ACHN (cell line): ENCODE measurements around the gene FARP1.

ENCODE experiments used
- DNase-seq: peaks from one replicate; pipeline ENCODE4 v3.0.0-alpha.2; 2015
- in situ Hi-C: cut with HindIII; loops from 2 replicates; pipeline ENCODE4 v1.10.0; 2017; ENCODE audit warnings: low sequenced_read_pairs, low pct_ligation_motif_present, low pct_unique_long_range_greater_than_20kb

FARP1 gene

DNA sequence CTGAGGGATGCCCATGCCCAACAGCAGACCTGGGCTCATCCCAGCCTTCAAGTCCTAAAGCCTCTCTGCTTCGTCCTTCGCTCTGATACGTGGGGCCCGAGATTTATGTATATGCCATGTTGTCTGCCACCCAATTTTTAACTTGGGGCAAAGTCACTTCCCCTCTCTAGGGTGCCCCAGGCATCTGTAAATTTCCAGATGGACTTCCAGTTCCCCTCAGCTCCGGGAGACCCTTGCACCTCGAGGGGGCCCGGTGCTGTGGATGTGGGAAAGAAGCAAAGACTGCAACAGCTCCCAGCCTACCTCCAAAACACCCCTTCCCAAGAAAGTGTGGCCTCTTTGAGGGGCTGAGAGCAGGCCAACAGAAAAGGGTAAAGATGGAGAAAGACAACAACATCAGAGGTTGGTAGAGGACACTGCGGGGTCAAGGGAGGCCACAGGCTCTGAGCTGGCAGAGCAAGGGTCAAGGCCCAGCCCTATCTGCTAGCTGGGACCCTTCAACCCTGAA is 336.7 kb downstream of the FARP1 start:
- no peak for DNase-seq
- in situ Hi-C loops = no loop called here

GRCh38 chr13:98480915-98481877 is 338.3 kb downstream of the FARP1 start:
- in situ Hi-C loops = no loop called here
- no peak for DNase-seq

DNA sequence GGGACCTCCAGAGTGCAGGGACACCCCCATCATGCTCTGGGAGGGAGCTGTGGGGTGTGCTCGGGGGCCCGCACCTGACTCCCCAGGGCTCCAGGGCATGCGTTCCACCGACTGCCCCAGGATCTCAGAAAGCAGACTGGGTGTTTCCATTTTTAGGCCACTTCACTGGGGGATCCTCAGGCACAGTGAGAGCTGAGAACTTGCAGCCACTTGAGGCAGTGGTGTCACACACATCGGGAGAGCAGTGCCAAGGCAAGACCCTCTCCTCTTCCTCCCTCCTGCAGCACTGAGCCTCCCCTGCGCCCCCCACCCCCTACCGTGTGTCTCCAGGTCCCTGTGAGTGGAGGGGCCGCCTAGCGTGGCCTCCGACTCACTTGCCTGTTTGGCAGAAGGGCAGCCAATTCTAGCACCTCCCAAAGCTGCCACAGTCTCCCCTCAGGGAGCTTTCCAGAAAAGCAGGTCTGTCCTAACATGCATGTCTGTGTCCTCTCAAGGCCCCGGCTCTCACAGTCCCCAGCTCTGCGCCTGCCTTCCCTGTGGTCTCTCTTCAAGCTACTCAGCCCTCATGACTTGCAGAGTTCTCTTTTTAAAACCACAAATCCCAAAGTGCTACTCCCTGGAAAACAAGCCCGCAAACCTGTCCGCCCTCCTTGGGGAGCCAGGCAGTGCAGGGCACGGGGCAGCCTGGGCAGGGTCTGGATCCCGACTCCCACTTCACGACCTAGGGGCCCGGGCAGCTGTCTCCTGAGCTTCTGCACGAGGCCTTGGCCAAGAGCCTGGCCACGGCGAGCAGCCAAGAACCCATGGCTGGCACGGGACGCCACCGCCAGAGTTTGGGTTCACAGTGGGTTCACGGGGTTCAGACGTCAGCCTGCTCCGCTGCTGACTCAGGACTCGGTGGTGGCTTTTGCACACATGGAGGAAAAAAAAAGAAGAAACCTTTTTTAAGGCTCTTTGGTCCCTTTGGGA is 339.9 kb downstream of the FARP1 start:
- DNase-seq = no peak
- in situ Hi-C loops = no loop called here

GRCh38 chr13:98483601-98484288 is 340.9 kb downstream of the FARP1 start:
- in situ Hi-C loops = no loop called here
- DNase-seq = no peak

- peak; percentile 95 for DNase-seq
- in situ Hi-C loops = no loop called here
Measured at GRCh38 chr13:98484289-98485219, 341.7 kb downstream of the FARP1 start.

GRCh38 chr13:98485561-98485960 is 342.7 kb downstream of the FARP1 start:
- no peak for DNase-seq
- in situ Hi-C loops = no loop called here

- no peak for DNase-seq
- in situ Hi-C loops = no loop called here
Measured at GRCh38 chr13:98486412-98486811, 343.5 kb downstream of the FARP1 start.

- in situ Hi-C loops = no loop called here
- no peak for DNase-seq
Measured at GRCh38 chr13:98487016-98487415, 344.1 kb downstream of the FARP1 start.

- in situ Hi-C loops = no loop called here
- no peak for DNase-seq
Measured at GRCh38 chr13:98487522-98487921, 344.6 kb downstream of the FARP1 start.

DNA sequence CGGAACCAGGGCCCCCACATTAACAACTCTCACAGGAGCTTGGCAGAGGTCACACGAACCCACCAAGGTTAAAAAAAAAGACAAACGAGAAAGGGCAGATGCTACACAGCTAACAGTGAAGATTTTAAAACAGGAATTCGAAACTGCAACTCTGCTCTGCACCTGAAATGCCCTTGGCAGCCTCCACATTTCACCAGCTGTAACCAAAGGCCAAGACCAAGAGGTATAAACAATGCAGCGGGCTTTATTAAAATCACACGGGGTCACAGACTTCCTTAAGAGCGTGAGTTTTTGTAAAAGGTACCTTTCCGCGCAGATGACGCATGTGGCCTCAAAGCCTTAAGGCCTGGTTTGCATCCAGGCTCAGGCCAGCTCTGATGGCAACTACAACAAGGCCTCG is 345.8 kb downstream of the FARP1 start:
- in situ Hi-C loops = no loop called here
- DNase-seq = no peak

DNA sequence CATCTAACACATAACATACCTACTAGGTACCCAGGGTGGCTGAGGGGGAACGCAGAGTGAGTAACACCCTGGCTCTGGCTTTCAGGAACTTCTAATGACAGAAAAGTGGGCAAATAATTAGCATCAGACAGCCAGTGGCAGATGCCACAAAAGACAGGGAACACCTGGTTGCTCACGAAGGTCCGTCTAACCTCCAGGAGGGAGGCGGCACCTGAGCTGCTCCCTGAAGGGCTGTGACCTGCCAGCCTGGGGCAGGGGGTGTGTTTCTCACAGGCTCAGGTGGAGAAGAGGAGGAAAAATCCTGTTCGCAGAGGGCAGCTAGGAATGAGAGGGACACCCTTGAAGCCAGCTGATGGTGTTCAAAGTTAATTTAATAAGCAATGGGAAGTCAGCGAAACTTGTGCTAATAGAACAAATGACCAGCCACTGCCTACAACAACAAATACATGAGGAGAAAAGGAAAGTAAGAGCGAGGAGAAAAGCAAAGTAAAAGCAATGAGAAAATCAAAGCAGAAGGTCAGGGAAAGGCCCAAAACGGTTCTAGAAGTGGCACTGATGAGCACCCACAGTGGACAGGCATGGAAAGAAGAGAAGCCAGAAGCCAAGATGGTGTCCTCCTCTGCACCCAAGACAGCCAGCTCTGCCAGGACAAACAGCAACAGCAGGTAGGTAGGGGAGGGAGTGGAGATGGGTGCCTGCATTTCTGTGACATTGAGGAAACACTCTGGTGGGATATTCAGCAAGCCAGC is 346.7 kb downstream of the FARP1 start:
- no peak for DNase-seq
- in situ Hi-C loops = no loop called here

DNA sequence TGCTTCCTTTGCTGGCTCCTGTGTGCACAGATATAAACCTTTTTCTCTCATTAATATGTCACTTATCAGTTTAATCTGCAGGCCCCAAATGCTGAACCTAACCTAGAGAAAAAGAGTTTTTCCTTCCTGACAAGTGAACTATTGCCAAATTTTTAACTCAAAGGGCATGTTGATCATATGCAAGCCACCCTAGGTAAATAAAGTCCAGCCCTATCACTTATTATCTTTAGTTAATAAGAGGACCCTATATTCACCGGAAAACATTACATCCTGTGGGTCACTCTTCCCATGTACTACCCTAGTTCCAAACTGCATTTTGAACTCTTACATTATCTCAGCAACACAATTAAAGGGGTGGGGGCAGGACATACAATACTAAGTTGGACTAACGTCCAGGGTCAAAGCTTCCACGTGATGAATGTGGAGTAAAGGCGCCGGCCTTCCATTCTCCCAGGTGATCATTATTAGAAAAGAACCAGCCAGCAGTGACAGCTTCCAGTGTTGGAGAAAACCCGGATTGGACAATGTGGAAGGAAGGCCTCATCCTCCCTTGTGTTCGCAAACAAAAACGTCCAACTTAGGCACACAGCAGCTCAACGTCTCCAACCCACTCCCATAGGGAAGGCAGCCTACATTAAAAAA is 347.4 kb downstream of the FARP1 start:
- in situ Hi-C loops = no loop called here
- no peak for DNase-seq

DNA sequence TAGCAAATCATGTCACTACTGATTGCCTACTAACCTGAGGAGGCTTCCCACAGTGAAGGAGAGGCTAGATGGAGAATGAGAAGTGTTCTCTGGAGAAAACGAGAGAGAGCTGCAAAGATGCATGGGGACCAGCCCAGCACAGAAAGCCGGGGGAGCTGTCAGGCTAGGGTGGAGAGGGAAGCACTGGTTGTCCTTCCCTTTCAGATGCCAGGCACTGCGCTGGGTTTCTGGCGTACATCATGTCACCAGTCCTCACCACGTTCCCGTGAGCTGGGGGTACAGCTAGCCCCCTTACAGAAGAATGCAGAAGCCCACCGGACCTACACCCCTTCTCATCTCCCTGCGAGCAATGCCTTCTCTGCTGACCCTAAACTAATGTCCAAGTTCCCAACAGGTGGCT is 348.0 kb downstream of the FARP1 start:
- in situ Hi-C loops = no loop called here
- DNase-seq = no peak

DNA sequence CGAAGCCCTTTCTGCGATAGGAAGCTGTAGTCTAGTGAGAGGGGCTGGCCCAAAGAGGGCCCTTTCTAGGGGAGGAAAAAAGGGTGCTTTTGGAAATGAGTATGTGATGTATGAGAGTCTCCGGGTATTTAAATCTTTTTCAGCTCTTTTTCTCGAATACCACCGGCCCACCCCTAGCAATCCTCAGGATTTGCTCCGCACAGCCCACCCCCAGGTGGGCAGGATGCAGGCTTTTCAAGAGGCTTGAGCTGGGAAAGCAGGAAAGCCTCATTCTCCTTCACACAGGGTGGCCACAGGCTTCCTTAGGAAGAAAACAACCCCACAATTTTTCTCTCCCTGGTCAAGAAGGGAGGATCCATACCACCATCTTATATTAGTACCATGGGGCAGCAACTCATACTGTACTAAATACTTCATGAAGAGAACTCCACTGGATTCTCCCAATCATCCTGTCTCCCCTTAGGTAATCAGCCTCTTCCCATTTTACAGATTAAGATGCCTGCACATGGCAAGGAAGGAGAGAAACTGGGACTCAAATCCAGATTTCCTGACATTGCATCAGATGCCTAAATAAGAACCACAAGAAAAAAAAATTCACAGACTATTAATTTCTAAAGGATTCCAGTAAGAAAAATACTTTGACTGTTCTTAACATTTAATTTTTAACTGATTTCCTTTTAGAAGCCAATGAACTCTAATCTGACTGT is 349.6 kb downstream of the FARP1 start:
- in situ Hi-C loops = no loop called here
- DNase-seq = no peak

DNA sequence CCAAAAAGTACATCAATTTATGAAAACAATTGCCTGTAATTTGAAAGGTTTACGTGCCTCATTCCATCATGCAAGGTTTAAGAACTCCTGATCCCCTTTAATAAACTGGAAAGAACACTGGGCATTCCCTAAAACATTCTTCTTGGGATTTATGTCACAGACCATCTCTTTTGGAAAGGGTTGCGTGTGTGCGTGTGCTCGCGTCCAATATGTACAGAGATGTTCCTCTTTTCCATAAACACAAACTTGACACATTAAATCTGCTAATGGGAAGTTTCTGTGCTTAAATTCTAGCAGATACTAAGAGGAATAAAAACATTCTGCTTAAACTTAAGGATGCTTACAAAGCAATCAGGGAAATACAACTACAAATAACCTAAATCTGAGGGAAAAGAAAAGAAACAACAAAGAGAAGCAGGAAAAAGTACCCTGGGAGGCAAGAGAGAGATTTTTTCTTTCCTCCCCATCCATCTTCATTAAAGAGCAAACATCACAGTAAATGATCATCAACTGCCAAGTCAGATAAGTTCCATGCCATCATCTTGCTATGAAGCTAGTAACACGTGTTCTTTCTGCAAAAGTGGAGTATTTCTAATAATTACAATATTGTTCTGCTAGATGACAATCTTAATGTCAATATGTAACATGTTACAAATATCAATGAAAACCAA is 350.3 kb downstream of the FARP1 start:
- DNase-seq = no peak
- in situ Hi-C loops = no loop called here
